GM10248 (cell line): ENCODE measurements around the gene BEST1.

Source experiments
- CTCF ChIA-PET: fragments of 300-600 bp; sonication (Branson Sonifier 250); formaldehyde crosslinking; extraction: SDS; loops from one replicate; lab custom pipeline; 2021; ENCODE audit warnings: antibody characterized with exemption; lab: Yijun Ruan, JAX
- POLR2A ChIA-PET: fragments of 350-650 bp; sonication (Branson Sonifier 250); formaldehyde crosslinking; extraction: SDS; loops from one replicate; lab custom pipeline; 2020; ENCODE audit warnings: antibody characterized with exemption; lab: Yijun Ruan, JAX
- DNase-seq: peaks from one replicate; pipeline ENCODE4 v3.0.0; 2012; ENCODE audit errors: extremely low spot score
- TF ChIP-seq, protein P1 (sequence below): IDR thresholded peaks from 2 replicates; pipeline ENCODE4 v1.5.1; 2012; ENCODE audit warnings: mild to moderate bottlenecking, low read depth; ENCODE audit errors: extremely low read depth, missing control alignments, control extremely low read depth

The BEST1 gene

DNA sequence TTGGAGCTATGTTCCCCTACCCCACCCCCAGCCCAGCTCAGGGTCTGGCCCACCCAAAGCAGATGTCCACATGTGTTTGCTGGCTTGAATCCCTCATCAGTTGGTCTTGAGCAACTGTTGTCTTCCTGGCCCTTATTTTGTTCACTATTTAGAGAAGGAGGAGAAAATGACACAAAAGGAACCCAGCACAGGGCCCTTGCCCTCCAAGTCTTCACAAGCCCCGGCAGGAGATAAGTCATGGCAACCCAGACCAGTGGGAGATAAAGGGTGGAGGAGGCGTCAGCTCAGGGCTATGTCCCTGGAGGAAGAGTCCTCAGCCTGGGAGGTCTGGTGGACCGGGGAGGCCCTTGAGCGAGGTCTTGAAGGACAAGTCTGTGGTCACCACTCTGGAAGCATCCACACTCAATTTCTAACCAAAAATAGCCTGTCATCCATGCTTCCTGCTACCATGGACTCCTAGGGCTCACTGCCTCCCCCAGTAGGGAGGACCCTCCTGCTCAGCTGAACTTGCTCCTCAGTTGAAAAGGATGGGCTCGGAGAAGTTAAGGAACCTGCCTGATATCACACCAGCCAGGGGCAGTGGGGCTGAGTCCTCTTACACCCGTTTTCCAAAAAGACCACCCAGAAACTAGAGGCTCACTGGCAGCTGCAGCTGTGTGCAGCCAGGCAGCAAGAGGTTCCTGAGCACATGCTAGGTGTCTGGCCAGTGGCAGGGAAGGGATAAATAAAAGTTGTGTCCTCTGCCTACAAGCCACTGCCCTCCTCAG lies 31.0 kb upstream of the BEST1 start:
- ChIA-PET POLR2A (no interaction called here), CTCF (interaction anchor here (1.2 to 2.1 kb wide), 4 partner anchors 15 to 163 kb away, joined by 3 to 9 read pairs (median 7); no protein-coding TSS in a partner anchor)
- TF ChIP-seq, protein P1, sequence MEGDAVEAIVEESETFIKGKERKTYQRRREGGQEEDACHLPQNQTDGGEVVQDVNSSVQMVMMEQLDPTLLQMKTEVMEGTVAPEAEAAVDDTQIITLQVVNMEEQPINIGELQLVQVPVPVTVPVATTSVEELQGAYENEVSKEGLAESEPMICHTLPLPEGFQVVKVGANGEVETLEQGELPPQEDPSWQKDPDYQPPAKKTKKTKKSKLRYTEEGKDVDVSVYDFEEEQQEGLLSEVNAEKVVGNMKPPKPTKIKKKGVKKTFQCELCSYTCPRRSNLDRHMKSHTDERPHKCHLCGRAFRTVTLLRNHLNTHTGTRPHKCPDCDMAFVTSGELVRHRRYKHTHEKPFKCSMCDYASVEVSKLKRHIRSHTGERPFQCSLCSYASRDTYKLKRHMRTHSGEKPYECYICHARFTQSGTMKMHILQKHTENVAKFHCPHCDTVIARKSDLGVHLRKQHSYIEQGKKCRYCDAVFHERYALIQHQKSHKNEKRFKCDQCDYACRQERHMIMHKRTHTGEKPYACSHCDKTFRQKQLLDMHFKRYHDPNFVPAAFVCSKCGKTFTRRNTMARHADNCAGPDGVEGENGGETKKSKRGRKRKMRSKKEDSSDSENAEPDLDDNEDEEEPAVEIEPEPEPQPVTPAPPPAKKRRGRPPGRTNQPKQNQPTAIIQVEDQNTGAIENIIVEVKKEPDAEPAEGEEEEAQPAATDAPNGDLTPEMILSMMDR = no peak
- DNase-seq = no peak

DNA sequence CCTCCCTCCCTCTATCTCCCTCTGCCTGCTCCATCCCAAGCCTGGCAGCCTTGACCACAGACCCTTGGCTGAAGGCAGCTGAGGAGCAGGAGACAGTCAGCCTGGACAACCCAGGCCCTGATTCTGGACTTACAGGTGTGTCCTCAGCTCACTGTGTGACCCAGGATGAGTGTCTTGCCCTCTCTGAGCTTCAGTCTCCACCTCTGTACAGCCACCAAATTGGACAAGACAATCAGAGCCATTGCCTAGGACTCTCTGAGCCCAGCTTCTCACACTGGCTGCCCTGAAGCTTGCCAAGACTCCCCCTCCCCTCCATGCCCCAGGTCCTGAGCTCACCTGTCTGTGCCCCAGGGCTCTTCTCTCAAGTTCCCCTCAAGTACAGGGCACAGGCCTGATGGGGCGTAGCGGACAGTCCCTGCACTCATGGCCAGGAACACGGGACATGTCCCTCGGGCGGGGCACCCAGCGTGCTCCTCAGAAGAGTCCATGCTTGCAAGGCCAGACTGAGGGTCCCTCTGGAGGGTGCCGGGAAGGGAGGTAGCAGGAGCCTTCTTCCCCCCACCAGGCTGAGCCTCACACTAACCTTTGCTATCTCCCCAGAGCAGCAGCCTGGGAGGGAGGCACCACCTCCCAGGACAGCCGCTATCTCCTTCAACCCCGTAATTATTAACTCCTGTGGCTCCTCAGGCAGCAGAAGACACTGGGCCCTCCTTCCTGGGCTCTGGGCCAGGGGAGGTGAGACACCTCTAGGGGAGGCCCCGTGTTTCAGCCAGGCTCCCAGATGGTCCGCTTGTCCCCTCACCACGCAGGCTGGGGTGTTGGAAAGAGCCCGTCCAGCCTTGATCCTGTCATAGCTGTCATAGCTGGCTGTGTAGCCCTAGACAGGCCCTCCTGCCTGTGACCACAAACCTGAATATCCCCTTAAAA lies 30.2 kb upstream of the BEST1 start:
- TF ChIP-seq, protein P1 = no peak
- DNase-seq = peak; percentile 9
- ChIA-PET CTCF (interaction anchor here (0.8 to 2.1 kb wide), 6 partner anchors 14 to 188 kb away, joined by 3 to 9 read pairs (median 4); no protein-coding TSS in a partner anchor), POLR2A (no interaction called here)

DNA sequence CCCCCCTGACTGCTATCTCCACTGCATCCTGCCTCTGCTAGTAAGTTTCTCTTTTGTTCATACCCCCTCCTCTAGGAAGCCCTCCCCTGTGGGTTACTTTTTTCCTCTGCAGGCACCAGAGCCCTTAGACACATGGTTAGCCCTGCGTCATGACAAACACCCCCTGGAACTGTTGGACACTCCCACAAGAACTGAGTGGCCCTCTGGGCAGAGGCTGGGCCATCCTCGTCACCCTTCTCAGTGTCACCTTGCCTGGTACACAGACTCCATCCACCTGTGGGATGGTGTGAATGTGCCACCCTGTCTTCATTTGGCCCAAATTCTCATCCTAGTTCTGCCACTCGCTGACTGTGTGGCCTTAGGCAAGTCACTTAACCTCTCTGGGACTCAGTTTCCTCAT lies 28.7 kb upstream of the BEST1 start:
- DNase-seq = no peak
- CTCF ChIA-PET = no interaction called here
- TF ChIP-seq, protein P1 = no peak
- POLR2A ChIA-PET = no interaction called here

DNA sequence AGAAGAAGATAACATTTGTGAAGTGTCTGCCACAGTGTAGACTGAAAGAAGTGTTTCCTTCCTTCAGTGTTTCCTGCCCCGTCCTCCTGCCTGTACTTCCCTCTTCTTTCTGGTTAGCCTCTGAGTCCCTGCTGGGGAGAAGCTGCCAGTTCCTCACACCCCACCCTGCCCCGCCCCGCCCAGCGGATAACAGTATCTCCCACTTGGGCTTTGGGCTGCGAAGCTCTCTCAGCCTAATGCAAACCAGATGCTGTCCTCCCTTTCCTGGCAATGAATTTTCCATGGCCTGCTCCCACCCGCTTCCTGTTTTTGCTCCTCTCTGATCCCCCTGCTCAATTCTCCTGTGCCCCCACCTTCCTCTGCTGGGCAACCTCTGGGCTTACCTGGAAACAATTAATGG lies 27.6 kb upstream of the BEST1 start:
- DNase-seq = no peak

DNA sequence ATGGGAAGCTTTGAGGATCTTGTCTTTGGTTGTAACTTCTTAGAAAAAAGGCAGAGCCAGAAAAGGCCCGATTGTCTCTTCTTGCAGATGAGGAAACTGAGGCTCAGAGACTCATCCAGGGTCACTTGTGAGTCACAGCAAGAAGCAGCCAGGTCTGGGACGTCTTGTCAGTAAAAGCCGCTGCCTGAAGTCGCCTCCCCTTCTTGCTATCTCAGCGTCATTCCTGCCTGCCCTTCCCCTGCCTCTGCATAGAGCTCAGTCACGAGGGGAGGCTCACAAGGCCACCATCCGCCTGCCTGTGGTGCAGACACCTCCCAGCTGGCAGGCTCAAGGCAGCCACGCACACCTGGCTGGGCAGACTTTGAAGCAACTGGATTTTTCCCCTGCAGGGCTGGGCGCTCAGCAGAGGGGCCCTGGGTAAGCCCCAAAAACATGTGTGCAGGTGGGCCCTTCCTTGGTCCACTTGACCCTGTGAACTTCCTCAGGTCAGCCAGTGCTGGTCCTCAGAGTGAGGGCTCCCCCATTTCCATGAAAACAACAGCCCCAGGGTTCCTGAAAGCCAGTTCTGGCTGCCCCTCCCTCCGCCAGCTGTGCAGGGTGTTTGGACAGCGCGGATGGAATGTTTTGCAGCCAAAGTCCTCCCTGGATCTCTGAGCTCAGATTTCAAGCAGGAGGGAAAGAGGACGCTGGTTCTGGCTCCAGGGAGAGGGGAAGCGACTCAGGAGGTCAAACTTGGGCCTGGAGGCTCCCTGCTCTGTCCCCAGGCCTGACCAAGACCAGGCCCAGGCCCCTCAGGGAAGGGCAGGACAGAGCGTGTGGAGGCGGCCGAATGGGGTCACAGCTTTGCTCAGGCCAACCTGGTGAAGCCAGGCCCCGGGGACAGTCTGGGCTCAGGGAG lies 26.7 kb upstream of the BEST1 start:
- TF ChIP-seq, protein P1 = no peak
- ChIA-PET POLR2A (no interaction called here), CTCF (interaction anchor here (1.0 to 4.8 kb wide), 4 partner anchors 24 to 388 kb away, joined by 3 to 23 read pairs (median 12); no protein-coding TSS in a partner anchor)
- peak; percentile 15 for DNase-seq

More for the DNA sequence above, 27.6 kb upstream of the BEST1 start:
- ChIA-PET CTCF (interaction anchor here (1.0 to 4.8 kb wide), 3 partner anchors 24 to 389 kb away, joined by 3 to 23 read pairs (median 3); no protein-coding TSS in a partner anchor), POLR2A (no interaction called here)
- TF ChIP-seq, protein P1 = no peak
